Adipocyte (in vitro differentiated cells): Measurements from ENCODE around the gene PNP.

Experiments
- DNase-seq: peaks from one replicate; pipeline ENCODE4 v3.0.0-alpha.2; 2015; ENCODE audit warnings: low read depth
- H3K27me3 ChIP-seq: replicated peaks from 2 replicates; pipeline ENCODE4 v1.7.0; 2013; ENCODE audit warnings: mild to moderate bottlenecking, low read length, moderate library complexity; ENCODE audit not compliant: control insufficient read depth, insufficient read depth
- H3K36me3 ChIP-seq: 2 replicates; pipeline ENCODE4 v1.7.0; 2013; ENCODE audit warnings: low read length, mild to moderate bottlenecking, moderate library complexity; ENCODE audit not compliant: control insufficient read depth, insufficient read depth, severe bottlenecking
- H3K4me1 ChIP-seq: 2 replicates; pipeline ENCODE4 v1.7.0; 2013; ENCODE audit warnings: mild to moderate bottlenecking, low read length, moderate library complexity; ENCODE audit not compliant: control insufficient read depth, insufficient read depth
- H3K4me3 ChIP-seq: 2 replicates; pipeline ENCODE4 v1.7.0; 2013; ENCODE audit warnings: mild to moderate bottlenecking, low read length, moderate library complexity
- H3K9ac ChIP-seq: 2 replicates; pipeline ENCODE4 v1.7.0; 2013; ENCODE audit warnings: mild to moderate bottlenecking, low read length, moderate library complexity
- H3K9me3 ChIP-seq: 2 replicates; pipeline ENCODE4 v1.7.0; 2013; ENCODE audit warnings: mild to moderate bottlenecking, low read length, moderate library complexity; ENCODE audit not compliant: control insufficient read depth

PNP gene

GRCh38 chr14:20476776-20477175, 7.6 kb downstream of the PNP start:
- peaks cover 8% of the 10 kb centered on the region for H3K4me1 ChIP-seq
- DNase-seq: no peak
- no peak overlapping the region for H3K9ac ChIP-seq
- H3K36me3 ChIP-seq: peaks cover 64% of the 10 kb centered on the region
- no peaks in the 10 kb centered on the region for H3K27me3 ChIP-seq
- no peaks in the 10 kb centered on the region for H3K9me3 ChIP-seq
- no peak overlapping the region for H3K4me3 ChIP-seq

- peak; percentile 64 for DNase-seq
- Histone ChIP-seq H3K4me3 (no peak overlapping the region), H3K36me3 (peaks cover 63% of the 10 kb centered on the region), H3K4me1 (peaks cover 8% of the 10 kb centered on the region), H3K27me3 (no peaks in the 10 kb centered on the region), H3K9ac (no peak overlapping the region), H3K9me3 (no peaks in the 10 kb centered on the region)
Observed at GRCh38 chr14:20477211-20477876, 8.1 kb downstream of the PNP start.

GRCh38 chr14:20478894-20479293, 9.7 kb downstream of the PNP start:
- DNase-seq: no peak
- H3K36me3 ChIP-seq: peaks cover 48% of the 10 kb centered on the region
- H3K4me1 ChIP-seq: peaks cover 8% of the 10 kb centered on the region
- no peak overlapping the region for H3K9ac ChIP-seq
- H3K9me3 ChIP-seq: no peaks in the 10 kb centered on the region
- H3K4me3 ChIP-seq: no peak overlapping the region
- H3K27me3 ChIP-seq: no peaks in the 10 kb centered on the region

GRCh38 chr14:20482382-20482781, 13.2 kb downstream of the PNP start:
- H3K27me3 ChIP-seq: no peaks in the 10 kb centered on the region
- H3K4me3 ChIP-seq: no peak overlapping the region
- H3K4me1 ChIP-seq: peaks cover 4% of the 10 kb centered on the region
- no peak overlapping the region for H3K9ac ChIP-seq
- peaks cover 13% of the 10 kb centered on the region for H3K36me3 ChIP-seq
- DNase-seq: no peak
- no peaks in the 10 kb centered on the region for H3K9me3 ChIP-seq

- DNase-seq: no peak
- H3K36me3 ChIP-seq: no peaks in the 10 kb centered on the region
- H3K9ac ChIP-seq: no peak overlapping the region
- H3K27me3 ChIP-seq: no peaks in the 10 kb centered on the region
- H3K9me3 ChIP-seq: no peaks in the 10 kb centered on the region
- no peak overlapping the region for H3K4me3 ChIP-seq
- peaks cover 12% of the 10 kb centered on the region for H3K4me1 ChIP-seq
Observed at GRCh38 chr14:20485900-20486299, 16.7 kb downstream of the PNP start.

GRCh38 chr14:20486684-20487395, 17.6 kb downstream of the PNP start:
- no peaks in the 10 kb centered on the region for H3K36me3 ChIP-seq
- H3K4me1 ChIP-seq: peaks cover 12% of the 10 kb centered on the region
- H3K9ac ChIP-seq: no peak overlapping the region
- no peaks in the 10 kb centered on the region for H3K9me3 ChIP-seq
- H3K27me3 ChIP-seq: no peaks in the 10 kb centered on the region
- DNase-seq: no peak
- no peak overlapping the region for H3K4me3 ChIP-seq

- H3K9ac ChIP-seq: no peak overlapping the region
- H3K36me3 ChIP-seq: no peaks in the 10 kb centered on the region
- no peak for DNase-seq
- H3K9me3 ChIP-seq: no peaks in the 10 kb centered on the region
- H3K4me1 ChIP-seq: peaks cover 12% of the 10 kb centered on the region
- H3K4me3 ChIP-seq: no peak overlapping the region
- no peaks in the 10 kb centered on the region for H3K27me3 ChIP-seq
Observed at GRCh38 chr14:20487396-20487725, 18.2 kb downstream of the PNP start.

GRCh38 chr14:20489093-20489994, 20.1 kb downstream of the PNP start:
- Histone ChIP-seq H3K27me3 (no peaks in the 10 kb centered on the region), H3K4me3 (peak overlapping the region; percentile 3), H3K9ac (no peak overlapping the region), H3K36me3 (no peaks in the 10 kb centered on the region), H3K9me3 (no peaks in the 10 kb centered on the region), H3K4me1 (peaks cover 12% of the 10 kb centered on the region)
- peak; percentile 45 for DNase-seq

GRCh38 chr14:20490563-20490962, 21.4 kb downstream of the PNP start:
- Histone ChIP-seq H3K9ac (no peak overlapping the region), H3K36me3 (no peaks in the 10 kb centered on the region), H3K9me3 (no peaks in the 10 kb centered on the region), H3K4me3 (no peak overlapping the region), H3K27me3 (no peaks in the 10 kb centered on the region), H3K4me1 (peaks cover 19% of the 10 kb centered on the region)
- no peak for DNase-seq

- no peak for DNase-seq
- Histone ChIP-seq H3K4me1 (peaks cover 22% of the 10 kb centered on the region), H3K4me3 (no peak overlapping the region), H3K9me3 (no peaks in the 10 kb centered on the region), H3K27me3 (no peaks in the 10 kb centered on the region), H3K36me3 (no peaks in the 10 kb centered on the region), H3K9ac (no peak overlapping the region)
Observed at GRCh38 chr14:20492486-20492885, 23.3 kb downstream of the PNP start.

GRCh38 chr14:20493634-20494033, 24.4 kb downstream of the PNP start:
- no peak for DNase-seq
- no peaks in the 10 kb centered on the region for H3K27me3 ChIP-seq
- H3K9ac ChIP-seq: no peak overlapping the region
- H3K36me3 ChIP-seq: no peaks in the 10 kb centered on the region
- H3K4me3 ChIP-seq: no peak overlapping the region
- peaks cover 22% of the 10 kb centered on the region for H3K4me1 ChIP-seq
- H3K9me3 ChIP-seq: no peaks in the 10 kb centered on the region
